ENCODE measurements around the gene ITIH1.

The ITIH1 gene

GRCh38 chr3:52836471-52836845 lies 59.1 kb downstream of the ITIH1 start:
- H3K4me3 ChIP-seq: no peak overlapping the region
- TF ChIP-seq CTCF (IDR thresholded peaks at IDR 0.05): no peak
- H3K27ac ChIP-seq: peak overlapping the region; percentile 90 to 92
- no peaks in the 10 kb centered on the region for H3K27me3 ChIP-seq
- peaks cover 0 to 64% (median 43%) of the 10 kb centered on the region in 4 donors for H3K4me1 ChIP-seq
- DNase-seq: no peak
- peaks cover 5 to 47% (median 13%) of the 10 kb centered on the region in 3 donors for H3K36me3 ChIP-seq
- H3K9me3 ChIP-seq: no peaks in the 10 kb centered on the region
- intact Hi-C loops (cut with DNase I; ENCODE audit: low total_unique reads): no loop called here

- no peaks in the 10 kb centered on the region for H3K27me3 ChIP-seq
- no peak for DNase-seq
- intact Hi-C loops (cut with DNase I; ENCODE audit: low total_unique reads): no loop called here
- no peak for TF ChIP-seq CTCF (IDR thresholded peaks at IDR 0.05)
- no peak overlapping the region for H3K4me3 ChIP-seq
- peaks cover 5 to 53% (median 13%) of the 10 kb centered on the region in 3 donors for H3K36me3 ChIP-seq
- no peaks in the 10 kb centered on the region for H3K9me3 ChIP-seq
- H3K27ac ChIP-seq: peak overlapping the region; percentile 90 to 92
- peaks cover 0 to 64% (median 39%) of the 10 kb centered on the region in 4 donors for H3K4me1 ChIP-seq
Measured at GRCh38 chr3:52836986-52837385, 59.6 kb downstream of the ITIH1 start.

DNA sequence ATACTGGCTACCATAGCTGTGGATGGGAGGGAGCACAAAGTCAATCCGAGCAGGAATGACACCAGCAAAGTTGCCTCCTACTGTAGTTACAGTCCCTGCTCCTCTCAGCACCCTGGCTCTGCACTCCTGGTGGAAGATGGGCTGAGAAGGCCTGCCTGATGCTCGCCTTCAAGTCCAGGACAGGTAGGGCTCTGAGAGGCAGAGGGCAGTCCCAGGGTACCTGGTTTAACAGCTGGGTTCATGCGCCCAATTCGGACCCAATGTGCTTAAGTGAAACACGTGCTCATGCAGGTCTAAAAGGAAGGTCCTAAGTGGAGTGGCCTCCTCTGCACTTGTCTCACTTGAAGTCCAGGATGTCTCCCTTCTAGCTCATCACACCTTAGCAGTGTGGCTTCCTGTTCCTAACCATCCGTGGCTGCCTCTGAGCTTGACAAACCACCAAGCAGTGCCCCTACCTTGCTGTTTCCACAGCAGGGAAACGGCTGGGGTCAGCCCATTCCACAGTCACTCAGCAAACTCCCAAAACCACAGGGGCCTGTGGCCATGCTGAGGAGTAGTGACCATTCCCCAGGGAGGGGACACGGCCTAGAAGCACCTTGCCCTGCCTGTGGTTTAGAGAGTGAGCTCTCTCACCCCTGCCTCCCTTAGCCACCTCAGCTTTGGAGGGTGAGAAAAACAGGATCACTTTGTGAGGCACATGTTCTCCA lies 61.3 kb downstream of the ITIH1 start:
- TF ChIP-seq CTCF (IDR thresholded peaks at IDR 0.05): no peak
- DNase-seq: no peak
- Histone ChIP-seq H3K36me3 (peaks cover 0 to 61% (median 12%) of the 10 kb centered on the region in 3 donors), H3K9me3 (no peaks in the 10 kb centered on the region), H3K27me3 (no peaks in the 10 kb centered on the region), H3K27ac (peak overlapping the region in 1 of 2 donors; percentile 90), H3K4me1 (peaks cover 0 to 64% (median 41%) of the 10 kb centered on the region in 4 donors), H3K4me3 (no peak overlapping the region)
- intact Hi-C loops (cut with DNase I; ENCODE audit: low total_unique reads): no loop called here

DNA sequence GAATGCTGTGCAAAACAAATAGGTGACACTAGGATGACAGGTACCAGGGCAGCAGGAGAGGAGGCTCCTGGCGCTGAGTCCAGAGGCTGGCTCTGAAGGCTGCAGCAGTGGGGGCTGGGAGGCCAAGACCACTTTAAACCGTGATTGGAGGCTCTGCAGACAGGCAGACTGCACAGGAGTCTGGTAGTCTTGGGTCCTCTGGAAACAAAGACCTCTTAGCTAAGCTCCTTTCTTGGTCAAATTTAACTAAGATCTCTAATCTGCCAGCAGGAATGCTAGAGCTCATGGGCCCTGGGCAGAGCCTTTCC lies 61.8 kb downstream of the ITIH1 start:
- H3K4me3 ChIP-seq: no peak overlapping the region
- no peaks in the 10 kb centered on the region for H3K9me3 ChIP-seq
- H3K4me1 ChIP-seq: peaks cover 0 to 64% (median 43%) of the 10 kb centered on the region in 4 donors
- intact Hi-C loops (cut with DNase I; ENCODE audit: low total_unique reads): no loop called here
- no peaks in the 10 kb centered on the region for H3K27me3 ChIP-seq
- DNase-seq: no peak
- TF ChIP-seq CTCF (IDR thresholded peaks at IDR 0.05): no peak
- peaks cover 0 to 63% (median 12%) of the 10 kb centered on the region in 3 donors for H3K36me3 ChIP-seq
- H3K27ac ChIP-seq: peak overlapping the region in 1 of 2 donors; percentile 90

- Histone ChIP-seq H3K4me3 (no peak overlapping the region), H3K9me3 (no peaks in the 10 kb centered on the region), H3K27me3 (no peaks in the 10 kb centered on the region), H3K36me3 (peaks cover 0 to 63% (median 12%) of the 10 kb centered on the region in 3 donors), H3K4me1 (peaks cover 0 to 70% (median 50%) of the 10 kb centered on the region in 4 donors), H3K27ac (no peak overlapping the region)
- intact Hi-C loops (cut with DNase I; ENCODE audit: low total_unique reads): no loop called here
- DNase-seq: no peak
- TF ChIP-seq CTCF (IDR thresholded peaks at IDR 0.05): no peak
Measured at GRCh38 chr3:52839892-52840545, 62.6 kb downstream of the ITIH1 start.
